ENCODE data around the gene RUNX1.

- TF ChIP-seq CTCF (IDR thresholded peaks at IDR 0.05) (no peak), POLR2AphosphoS5 (IDR thresholded peaks at IDR 0.05) (no peak)
Observed at GRCh38 chr21:34766862-34767261, 282.2 kb downstream of the RUNX1 start.
